K562 (cell line): ENCODE results near the gene GRIP1. TPM values are rescaled to one million over a fixed set of nuclear protein-coding genes. Genes with fewer than 3 reads are reported as not detected.

ENCODE experiments used
- ARID1B ChIP-seq: fragments of 450-650 bp; IDR thresholded peaks from 2 replicates; pipeline ENCODE4 v1.6.1; 2016; ENCODE audit warnings: antibody characterized with exemption, mild to moderate bottlenecking, inconsistent platforms
- ESRRB ChIP-seq: fragments of 250-450 bp; sonication (Bioruptor Pico); IDR thresholded peaks from 2 replicates; pipeline ENCODE4 v1.5.0; 2020; ENCODE audit warnings: mild to moderate bottlenecking, moderate library complexity, borderline replicate concordance
- FOXJ3 ChIP-seq: sonication (generic); formaldehyde crosslinking; IDR thresholded peaks from 2 replicates; pipeline ENCODE4 v1.4.0; 2020; ENCODE audit warnings: mild to moderate bottlenecking, missing genetic modification reagents
- KDM5B ChIP-seq: fragments of 200-600 bp; sonication (generic); IDR thresholded peaks from 2 replicates; pipeline ENCODE4 v1.6.1; 2012; ENCODE audit warnings: low read depth, mild to moderate bottlenecking, moderate library complexity, low read length, control low read depth, inconsistent platforms; ENCODE audit not compliant: insufficient replicate concordance
- NONO ChIP-seq, 2 experiments: fragments of 200-400 bp in 1 of 2; fragments of 450-650 bp in 1 of 2; formaldehyde crosslinking in 1 of 2; IDR thresholded peaks; 2 replicates each; pipeline ENCODE4 v1.6.1; 2017; ENCODE audit warnings: low read depth in 2 of 2, mild to moderate bottlenecking in 2 of 2, moderate library complexity in 2 of 2, low read length in 1 of 2
- PHF8 ChIP-seq: fragments of 200-600 bp; sonication (generic); IDR thresholded peaks from 2 replicates; pipeline ENCODE4 v1.6.1; 2012; ENCODE audit warnings: mixed run types, mild to moderate bottlenecking, inconsistent platforms, low read length, moderate library complexity, borderline replicate concordance
- STAT5A ChIP-seq: IDR thresholded peaks from 2 replicates; pipeline ENCODE4 v1.6.1; 2012; ENCODE audit warnings: low read length, inconsistent platforms, borderline replicate concordance
- TAF15 ChIP-seq: fragments of 200-400 bp; formaldehyde crosslinking; IDR thresholded peaks from 2 replicates; pipeline ENCODE4 v1.6.1; 2017; ENCODE audit warnings: mild to moderate bottlenecking, low read depth, low read length, moderate library complexity
- TCF7L2 ChIP-seq: fragments of 150-350 bp; IDR thresholded peaks from 2 replicates; pipeline ENCODE4 v1.6.1; 2016; ENCODE audit warnings: low read depth, mild to moderate bottlenecking, low read length, moderate library complexity
- TEAD4 ChIP-seq, 2 experiments: sonication (generic) in 1 of 2; formaldehyde crosslinking in 1 of 2; IDR thresholded peaks; 2 replicates each; pipeline versions ENCODE4 v1.6.1 to v1.8.0; 2012 to 2022; ENCODE audit warnings: borderline replicate concordance in 1 of 2, inconsistent platforms in 1 of 2, low read length in 1 of 2, mild to moderate bottlenecking in 1 of 2, missing genetic modification reagents in 1 of 2
- THRAP3 ChIP-seq: fragments of 450-650 bp; IDR thresholded peaks from 2 replicates; pipeline ENCODE4 v1.6.1; 2016; ENCODE audit warnings: mild to moderate bottlenecking, inconsistent platforms, borderline replicate concordance
- ZFP1 ChIP-seq: fragments of 450-650 bp; formaldehyde crosslinking; IDR thresholded peaks from 2 replicates; pipeline ENCODE4 v1.4.0; 2020; ENCODE audit warnings: mild to moderate bottlenecking, mixed read lengths
- ZNF175 ChIP-seq: fragments of 200-800 bp; sonication (Bioruptor generic); IDR thresholded peaks from 2 replicates; pipeline ENCODE4 v1.6.1; 2016; ENCODE audit warnings: low read depth, mild to moderate bottlenecking, missing genetic modification characterization, missing compliant biosample characterization
- ZNF212 ChIP-seq: fragments of 450-650 bp; formaldehyde crosslinking; IDR thresholded peaks from 2 replicates; pipeline ENCODE4 v1.4.0; 2020; ENCODE audit warnings: mild to moderate bottlenecking
- ZNF444 ChIP-seq: fragments of 250-450 bp; sonication (Bioruptor Pico); IDR thresholded peaks from 2 replicates; pipeline ENCODE4 v1.4.0; 2020; ENCODE audit warnings: mild to moderate bottlenecking, moderate library complexity
- ZSCAN32 ChIP-seq: fragments of 450-650 bp; formaldehyde crosslinking; IDR thresholded peaks from 2 replicates; pipeline ENCODE4 v1.4.0; 2020; ENCODE audit warnings: mild to moderate bottlenecking, moderate library complexity
- polyA plus RNA-seq, 8 experiments: library from polyadenylated mRNA; depleted of rRNA in 4 of 8; stranded (reverse) in 5 of 8; unstranded in 3 of 8; fragments of >200 nt; fragmentation: Nextera tagmentation in 2 of 8; fragmentation: Illumina TruSeq in 1 of 8; extraction: Ambion mirVana in 2 of 8; extraction: Trizol in 1 of 8; gene quantifications; 2 replicates each; pipeline versions ENCODE4 v1.2.1 to v1.2.3, GENCODE V29; 2011 to 2014; ENCODE audit warnings: inconsistent platforms in 1 of 8, missing spikeins in 1 of 8
- total RNA-seq, 7 experiments: library from RNA; depleted of rRNA in 6 of 7; stranded (reverse); fragments of >200 nt in 6 of 7; fragmentation: Illumina TruSeq in 2 of 7; extraction: Trizol in 2 of 7; gene quantifications; 2 replicates each; pipeline versions ENCODE4 v1.2.1 to v1.2.3, GENCODE V29; 2011 to 2021; ENCODE audit warnings: low replicate concordance in 1 of 7
- TF ChIP-seq, protein P1 (sequence below): fragments of 450-650 bp; formaldehyde crosslinking; conservative IDR thresholded peaks from 2 replicates; pipeline ENCODE4 v1.4.0; 2022; ENCODE audit warnings: mild to moderate bottlenecking, missing genetic modification characterization
- TF ChIP-seq, protein P2 (sequence below): fragments of 250-450 bp; sonication (Bioruptor Pico); IDR thresholded peaks from 2 replicates; pipeline ENCODE4 v1.4.0; 2020; ENCODE audit warnings: mild to moderate bottlenecking, moderate library complexity, borderline replicate concordance
- TF ChIP-seq, protein P3 (sequence below): fragments of 450-650 bp; IDR thresholded peaks from 2 replicates; pipeline ENCODE4 v1.6.1; 2017; ENCODE audit warnings: antibody characterized with exemption, mild to moderate bottlenecking

GRIP1 gene
- total and polyA plus RNA-seq, 9 of the 15 experiments (the other 6 are each of a cell fraction or from before 2014, with no cell fraction given): 0.28 to 1.2 (median 0.45) TPM

DNA sequence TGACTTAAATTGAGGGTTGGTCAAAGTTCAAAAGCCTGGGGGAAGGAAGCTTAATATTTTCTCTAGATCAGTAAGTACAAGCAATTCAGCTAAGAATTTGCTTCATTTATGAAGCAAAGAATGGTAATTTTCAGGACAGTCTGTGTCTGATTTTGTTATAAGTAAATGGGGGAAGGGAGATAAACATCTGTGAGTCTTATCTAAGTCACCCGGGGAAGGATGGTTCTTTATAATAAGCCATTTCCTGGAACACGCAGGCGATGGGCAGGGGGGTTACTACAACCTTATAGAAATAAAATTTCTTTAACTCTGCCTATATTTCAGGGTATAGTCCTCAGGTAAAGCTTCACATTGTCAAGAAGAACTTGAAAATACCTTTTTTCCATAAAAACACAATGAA is 333.7 kb downstream of the GRIP1 start (continued):
- TF ChIP-seq THRAP3: no peak
- TF ChIP-seq, protein P1, sequence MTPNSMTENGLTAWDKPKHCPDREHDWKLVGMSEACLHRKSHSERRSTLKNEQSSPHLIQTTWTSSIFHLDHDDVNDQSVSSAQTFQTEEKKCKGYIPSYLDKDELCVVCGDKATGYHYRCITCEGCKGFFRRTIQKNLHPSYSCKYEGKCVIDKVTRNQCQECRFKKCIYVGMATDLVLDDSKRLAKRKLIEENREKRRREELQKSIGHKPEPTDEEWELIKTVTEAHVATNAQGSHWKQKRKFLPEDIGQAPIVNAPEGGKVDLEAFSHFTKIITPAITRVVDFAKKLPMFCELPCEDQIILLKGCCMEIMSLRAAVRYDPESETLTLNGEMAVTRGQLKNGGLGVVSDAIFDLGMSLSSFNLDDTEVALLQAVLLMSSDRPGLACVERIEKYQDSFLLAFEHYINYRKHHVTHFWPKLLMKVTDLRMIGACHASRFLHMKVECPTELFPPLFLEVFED: no peak
- peak; percentile 57; the same call in 1 of the 2 replicates for TF ChIP-seq TEAD4 (IDR thresholded peaks at IDR 0.05; ENCODE audit: low read length)
- TF ChIP-seq TEAD4 (CRISPR knock-in tag; IDR thresholded peaks at IDR 0.05; ENCODE audit: borderline replicate concordance): no peak
- peak; percentile 49; the same call in 1 of the 2 replicates for TF ChIP-seq STAT5A
- no peak for TF ChIP-seq NONO (IDR thresholded peaks at IDR 0.05; ENCODE audit: low read depth in 2 of 2, low read length in 1 of 2)
- TF ChIP-seq TCF7L2: no peak
- TF ChIP-seq ARID1B: peak; percentile 52; the same call in 1 of the 2 replicates
- no peak for TF ChIP-seq ZNF212 (CRISPR knock-in tag)
- TF ChIP-seq PHF8: no peak
- no peak for TF ChIP-seq KDM5B
- no peak for TF ChIP-seq ZNF444 (CRISPR knock-in tag)
- TF ChIP-seq, protein P2, sequence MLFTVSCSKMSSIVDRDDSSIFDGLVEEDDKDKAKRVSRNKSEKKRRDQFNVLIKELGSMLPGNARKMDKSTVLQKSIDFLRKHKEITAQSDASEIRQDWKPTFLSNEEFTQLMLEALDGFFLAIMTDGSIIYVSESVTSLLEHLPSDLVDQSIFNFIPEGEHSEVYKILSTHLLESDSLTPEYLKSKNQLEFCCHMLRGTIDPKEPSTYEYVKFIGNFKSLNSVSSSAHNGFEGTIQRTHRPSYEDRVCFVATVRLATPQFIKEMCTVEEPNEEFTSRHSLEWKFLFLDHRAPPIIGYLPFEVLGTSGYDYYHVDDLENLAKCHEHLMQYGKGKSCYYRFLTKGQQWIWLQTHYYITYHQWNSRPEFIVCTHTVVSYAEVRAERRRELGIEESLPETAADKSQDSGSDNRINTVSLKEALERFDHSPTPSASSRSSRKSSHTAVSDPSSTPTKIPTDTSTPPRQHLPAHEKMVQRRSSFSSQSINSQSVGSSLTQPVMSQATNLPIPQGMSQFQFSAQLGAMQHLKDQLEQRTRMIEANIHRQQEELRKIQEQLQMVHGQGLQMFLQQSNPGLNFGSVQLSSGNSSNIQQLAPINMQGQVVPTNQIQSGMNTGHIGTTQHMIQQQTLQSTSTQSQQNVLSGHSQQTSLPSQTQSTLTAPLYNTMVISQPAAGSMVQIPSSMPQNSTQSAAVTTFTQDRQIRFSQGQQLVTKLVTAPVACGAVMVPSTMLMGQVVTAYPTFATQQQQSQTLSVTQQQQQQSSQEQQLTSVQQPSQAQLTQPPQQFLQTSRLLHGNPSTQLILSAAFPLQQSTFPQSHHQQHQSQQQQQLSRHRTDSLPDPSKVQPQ (CRISPR knock-in tag): no peak
- no peak for TF ChIP-seq FOXJ3 (CRISPR knock-in tag)
- TF ChIP-seq ZNF175 (CRISPR knock-in tag): no peak
- TF ChIP-seq, protein P3, sequence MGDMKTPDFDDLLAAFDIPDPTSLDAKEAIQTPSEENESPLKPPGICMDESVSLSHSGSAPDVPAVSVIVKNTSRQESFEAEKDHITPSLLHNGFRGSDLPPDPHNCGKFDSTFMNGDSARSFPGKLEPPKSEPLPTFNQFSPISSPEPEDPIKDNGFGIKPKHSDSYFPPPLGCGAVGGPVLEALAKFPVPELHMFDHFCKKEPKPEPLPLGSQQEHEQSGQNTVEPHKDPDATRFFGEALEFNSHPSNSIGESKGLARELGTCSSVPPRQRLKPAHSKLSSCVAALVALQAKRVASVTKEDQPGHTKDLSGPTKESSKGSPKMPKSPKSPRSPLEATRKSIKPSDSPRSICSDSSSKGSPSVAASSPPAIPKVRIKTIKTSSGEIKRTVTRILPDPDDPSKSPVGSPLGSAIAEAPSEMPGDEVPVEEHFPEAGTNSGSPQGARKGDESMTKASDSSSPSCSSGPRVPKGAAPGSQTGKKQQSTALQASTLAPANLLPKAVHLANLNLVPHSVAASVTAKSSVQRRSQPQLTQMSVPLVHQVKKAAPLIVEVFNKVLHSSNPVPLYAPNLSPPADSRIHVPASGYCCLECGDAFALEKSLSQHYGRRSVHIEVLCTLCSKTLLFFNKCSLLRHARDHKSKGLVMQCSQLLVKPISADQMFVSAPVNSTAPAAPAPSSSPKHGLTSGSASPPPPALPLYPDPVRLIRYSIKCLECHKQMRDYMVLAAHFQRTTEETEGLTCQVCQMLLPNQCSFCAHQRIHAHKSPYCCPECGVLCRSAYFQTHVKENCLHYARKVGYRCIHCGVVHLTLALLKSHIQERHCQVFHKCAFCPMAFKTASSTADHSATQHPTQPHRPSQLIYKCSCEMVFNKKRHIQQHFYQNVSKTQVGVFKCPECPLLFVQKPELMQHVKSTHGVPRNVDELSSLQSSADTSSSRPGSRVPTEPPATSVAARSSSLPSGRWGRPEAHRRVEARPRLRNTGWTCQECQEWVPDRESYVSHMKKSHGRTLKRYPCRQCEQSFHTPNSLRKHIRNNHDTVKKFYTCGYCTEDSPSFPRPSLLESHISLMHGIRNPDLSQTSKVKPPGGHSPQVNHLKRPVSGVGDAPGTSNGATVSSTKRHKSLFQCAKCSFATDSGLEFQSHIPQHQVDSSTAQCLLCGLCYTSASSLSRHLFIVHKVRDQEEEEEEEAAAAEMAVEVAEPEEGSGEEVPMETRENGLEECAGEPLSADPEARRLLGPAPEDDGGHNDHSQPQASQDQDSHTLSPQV: no peak
- TF ChIP-seq ESRRB (CRISPR knock-in tag): no peak
- no peak for TF ChIP-seq ZSCAN32 (CRISPR knock-in tag)
- no peak for TF ChIP-seq TAF15
- TF ChIP-seq ZFP1 (CRISPR knock-in tag): no peak
